Spinal cord (tissue), 10 donors: Measurements from ENCODE around the gene C12orf76. TPM values are rescaled to one million over a fixed set of nuclear protein-coding genes. Genes with fewer than 3 reads are reported as not detected.
"Not testable (repeated sequence)": the region's sequence is repeated elsewhere in the genome, so short reads cannot be mapped to it uniquely, and the experiment has no call there.

Experiments used
- DNase-seq, 6 donors: peaks; one replicate each; pipeline versions ENCODE4 v3.0.0 to v3.0.0-alpha.2; 2013 to 2015; ENCODE audit warnings: low spot score in 6 of 6, low read depth in 4 of 6
- H3K27ac ChIP-seq: one replicate; pipeline ENCODE4 v1.5.1; 2013; ENCODE audit warnings: low read depth, low read length, control low read depth
- H3K27me3 ChIP-seq: one replicate; pipeline ENCODE4 v1.6.1; 2013; ENCODE audit warnings: low read length; ENCODE audit not compliant: control insufficient read depth, insufficient read depth
- H3K36me3 ChIP-seq: one replicate; pipeline ENCODE4 v1.6.1; 2013; ENCODE audit warnings: low read length; ENCODE audit not compliant: control insufficient read depth, insufficient read depth
- H3K4me1 ChIP-seq: one replicate; pipeline ENCODE4 v1.6.1; 2013; ENCODE audit warnings: low read length; ENCODE audit not compliant: control insufficient read depth, insufficient read depth
- H3K4me3 ChIP-seq: one replicate; pipeline ENCODE4 v1.5.1; 2013; ENCODE audit warnings: low read depth, low read length, control low read depth
- H3K9me3 ChIP-seq: one replicate; pipeline ENCODE4 v1.6.1; 2013; ENCODE audit warnings: low read length; ENCODE audit not compliant: control insufficient read depth, insufficient read depth
- WGBS: methylation state at CpG from one replicate; pipeline ENCODE4 v1.1.5; 2013; ENCODE audit warnings: missing lambda C conversion rate; ENCODE audit not compliant: insufficient coverage; 5-methylcytosine and 5-hydroxymethylcytosine counted together
- polyA plus RNA-seq, 2 donors: library from polyadenylated mRNA; unstranded; fragments of 120-200 nt; gene quantifications; one replicate each; pipeline ENCODE4 v1.2.1, GENCODE V29; 2013; ENCODE audit not compliant: insufficient read length in 2 of 2
- total RNA-seq, 2 donors: library from RNA; depleted of rRNA in 1 of 2; stranded (reverse); fragments of 120-200 nt in 1 of 2; fragments of >200 nt in 1 of 2; gene quantifications; one replicate each; pipeline versions ENCODE4 v1.2.3 to v1.2.4, GENCODE V29; 2013 to 2014
- donor health status: healthy.

C12orf76 gene
- total and polyA plus RNA-seq, 4 donors: 45.2 to 94.4 (median 86.9) TPM

DNA sequence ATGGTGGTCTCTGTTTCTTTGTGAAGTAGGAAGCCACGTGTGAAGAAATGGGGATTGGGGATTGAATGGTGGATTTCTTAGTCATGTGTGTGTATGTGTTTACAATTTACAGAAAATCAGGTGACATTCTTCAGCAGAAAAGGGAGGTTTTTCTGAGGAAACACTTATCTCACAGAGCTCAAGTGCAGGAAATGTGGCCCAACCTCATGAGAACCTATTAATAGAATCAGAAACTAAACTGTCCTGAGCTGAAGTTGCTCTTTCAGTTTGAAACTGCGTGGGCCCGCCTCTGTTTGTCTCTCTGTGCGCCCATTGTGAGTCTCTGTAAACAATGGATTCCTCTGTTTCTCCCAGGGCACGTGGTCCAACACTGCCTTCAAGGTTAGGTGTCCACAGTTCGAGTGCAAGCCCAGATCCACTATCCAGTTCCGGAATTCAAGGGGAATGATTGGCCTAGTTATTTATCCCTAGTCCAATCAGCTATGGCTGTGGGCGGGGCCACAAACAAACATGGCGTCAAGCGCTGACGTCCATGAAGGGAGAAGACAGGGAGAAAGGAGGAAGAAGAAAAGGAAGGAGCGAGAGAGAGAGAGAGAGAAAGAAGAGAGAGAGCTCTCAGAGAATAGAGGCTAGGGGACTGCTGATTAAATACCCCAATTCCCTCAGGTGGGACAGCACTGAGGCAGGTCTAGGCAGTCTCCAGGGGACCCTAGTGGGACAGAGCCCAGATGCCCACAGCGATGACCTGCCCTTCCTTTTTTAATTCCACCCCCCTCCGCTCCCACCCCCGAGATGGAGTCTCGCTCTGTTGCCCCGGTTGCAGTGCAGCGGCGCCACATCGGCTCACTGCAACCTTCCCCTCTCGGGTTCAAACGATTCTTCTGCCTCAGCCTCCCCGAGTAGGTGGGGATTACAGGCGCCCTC is 31.4 kb upstream of the C12orf76 start:
- Histone ChIP-seq H3K9me3 (no peaks in the 10 kb centered on the region), H3K36me3 (no peaks in the 10 kb centered on the region), H3K27me3 (no peaks in the 10 kb centered on the region), H3K4me3 (no peak overlapping the region), H3K27ac (peak overlapping the region; percentile 84), H3K4me1 (peaks cover 10% of the 10 kb centered on the region)
- DNase-seq: peak in 1 of 6 donors; percentile 58
- WGBS: 86% methylated on average over 22 of the region's 24 CpGs

DNA sequence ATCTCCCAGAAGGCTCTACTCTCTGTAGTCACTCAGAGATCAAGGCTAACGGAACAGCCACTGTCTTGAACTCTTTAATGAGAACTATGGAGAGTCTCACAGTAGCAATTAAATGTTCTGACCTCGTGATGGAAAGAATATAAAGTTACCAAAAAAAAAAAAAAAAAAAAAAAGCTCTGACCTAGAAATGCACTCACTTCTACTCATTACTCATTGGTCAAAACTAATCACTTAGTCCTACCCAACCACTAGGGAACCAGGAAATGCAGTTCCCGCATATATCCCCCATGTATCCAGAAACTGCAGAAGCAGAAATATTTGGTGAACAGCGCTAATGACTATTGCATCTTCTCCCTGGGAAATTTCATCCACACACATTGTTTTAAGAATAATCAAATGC is 29.5 kb upstream of the C12orf76 start:
- Histone ChIP-seq H3K27ac (no peak overlapping the region), H3K9me3 (no peaks in the 10 kb centered on the region), H3K27me3 (no peaks in the 10 kb centered on the region), H3K36me3 (no peaks in the 10 kb centered on the region), H3K4me3 (no peak overlapping the region), H3K4me1 (peaks cover 19% of the 10 kb centered on the region)
- DNase-seq: no peak
- no CpG with 5 or more reads among the region's 4 CpGs for WGBS

DNA sequence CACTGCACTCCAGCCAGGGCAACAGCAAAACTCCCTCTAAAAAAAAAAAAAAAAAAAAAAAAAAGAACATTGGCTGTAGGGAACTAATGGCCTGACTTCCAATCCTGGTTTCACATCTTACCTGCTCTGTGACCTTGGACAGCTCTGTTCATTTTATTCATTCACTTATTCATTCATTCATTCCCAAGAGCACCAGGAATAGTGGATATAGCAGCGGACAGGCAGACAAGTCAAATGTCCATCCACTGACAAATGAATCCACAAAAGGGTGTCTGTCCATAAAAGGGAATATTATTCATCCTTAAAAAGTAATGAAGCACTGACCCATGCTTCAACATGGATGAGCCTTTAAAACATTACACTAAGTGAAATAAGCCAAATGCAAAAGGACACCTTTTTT is 27.6 kb upstream of the C12orf76 start:
- peaks cover 23% of the 10 kb centered on the region for H3K4me1 ChIP-seq
- no CpG with 5 or more reads among the region's 1 CpG for WGBS
- DNase-seq: no peak
- no peaks in the 10 kb centered on the region for H3K36me3 ChIP-seq
- no peaks in the 10 kb centered on the region for H3K9me3 ChIP-seq
- peak overlapping the region; percentile 92 for H3K27ac ChIP-seq
- H3K27me3 ChIP-seq: no peaks in the 10 kb centered on the region
- no peak overlapping the region for H3K4me3 ChIP-seq

GRCh38 chr12:110074089-110074488 is 25.8 kb upstream of the C12orf76 start:
- Histone ChIP-seq H3K27ac (peak overlapping the region; percentile 92), H3K4me3 (no peak overlapping the region), H3K27me3 (no peaks in the 10 kb centered on the region), H3K4me1 (peaks cover 17% of the 10 kb centered on the region), H3K9me3 (no peaks in the 10 kb centered on the region), H3K36me3 (no peaks in the 10 kb centered on the region)
- WGBS: 100% methylated on average over 1 of the region's 5 CpGs
- no peak for DNase-seq

GRCh38 chr12:110073049-110073831 is 24.9 kb upstream of the C12orf76 start:
- peaks cover 17% of the 10 kb centered on the region for H3K4me1 ChIP-seq
- peak overlapping the region; percentile 92 for H3K27ac ChIP-seq
- no peaks in the 10 kb centered on the region for H3K9me3 ChIP-seq
- 18% methylated on average over 15 of the region's 19 CpGs for WGBS
- H3K36me3 ChIP-seq: no peaks in the 10 kb centered on the region
- DNase-seq: peak; percentile 40 to 94 (median 52)
- no peaks in the 10 kb centered on the region for H3K27me3 ChIP-seq
- H3K4me3 ChIP-seq: peak overlapping the region; percentile 60

- peak overlapping the region; percentile 92 for H3K27ac ChIP-seq
Measured at GRCh38 chr12:110072636-110073035, 24.3 kb upstream of the C12orf76 start.

DNA sequence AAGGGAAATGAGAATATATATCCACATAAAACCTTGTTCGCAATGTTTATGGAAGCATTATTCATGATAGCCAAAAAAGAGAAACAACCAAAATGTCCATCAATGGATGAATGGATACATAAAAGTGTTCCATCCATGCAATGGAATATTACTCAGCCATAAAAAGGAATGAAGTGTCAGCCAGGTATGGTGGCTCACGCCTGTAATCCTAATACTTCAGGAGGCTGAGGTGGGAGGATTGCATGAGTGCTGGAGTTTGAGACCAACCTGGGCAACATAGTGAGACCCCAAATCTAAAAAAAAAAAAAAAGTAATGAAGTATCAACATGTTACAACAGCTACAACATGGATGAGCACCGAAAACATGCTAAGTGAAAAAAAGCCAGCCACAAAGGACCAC is 23.6 kb upstream of the C12orf76 start:
- DNase-seq: no peak
- Histone ChIP-seq H3K4me1 (peaks cover 17% of the 10 kb centered on the region), H3K9me3 (no peaks in the 10 kb centered on the region), H3K36me3 (no peaks in the 10 kb centered on the region), H3K27ac (no peak overlapping the region), H3K27me3 (no peaks in the 10 kb centered on the region), H3K4me3 (peak overlapping the region; percentile 60)
- WGBS: no CpG with 5 or more reads among the region's 3 CpGs

More at GRCh38 chr12:110072636-110073035, 24.3 kb upstream of the C12orf76 start:
- 53% methylated on average over 3 of the region's 9 CpGs for WGBS
- peak overlapping the region; percentile 60 for H3K4me3 ChIP-seq
- H3K9me3 ChIP-seq, H3K36me3 ChIP-seq, DNase-seq, H3K27me3 ChIP-seq: not testable (repeated sequence)
- H3K4me1 ChIP-seq: peaks cover 17% of the 10 kb centered on the region

GRCh38 chr12:110071504-110071903 is 23.2 kb upstream of the C12orf76 start:
- Histone ChIP-seq H3K9me3 (no peaks in the 10 kb centered on the region), H3K27ac (no peak overlapping the region), H3K4me1 (peaks cover 17% of the 10 kb centered on the region), H3K36me3 (no peaks in the 10 kb centered on the region), H3K27me3 (no peaks in the 10 kb centered on the region), H3K4me3 (no peak overlapping the region)
- no peak for DNase-seq

GRCh38 chr12:110068654-110069053 is 20.3 kb upstream of the C12orf76 start:
- Histone ChIP-seq H3K27ac (no peak overlapping the region), H3K4me3 (no peak overlapping the region), H3K36me3 (no peaks in the 10 kb centered on the region), H3K4me1 (peaks cover 12% of the 10 kb centered on the region), H3K27me3 (no peaks in the 10 kb centered on the region), H3K9me3 (no peaks in the 10 kb centered on the region)
- WGBS: no CpG with 5 or more reads among the region's 2 CpGs
- no peak for DNase-seq
